ENCODE results near the gene TMEFF1. TPM values are rescaled to one million over a fixed set of nuclear protein-coding genes. Genes with fewer than 3 reads are reported as not detected.

TMEFF1 gene
- total RNA-seq, 1 donor from 2014 or later = 14.8 TPM

DNA sequence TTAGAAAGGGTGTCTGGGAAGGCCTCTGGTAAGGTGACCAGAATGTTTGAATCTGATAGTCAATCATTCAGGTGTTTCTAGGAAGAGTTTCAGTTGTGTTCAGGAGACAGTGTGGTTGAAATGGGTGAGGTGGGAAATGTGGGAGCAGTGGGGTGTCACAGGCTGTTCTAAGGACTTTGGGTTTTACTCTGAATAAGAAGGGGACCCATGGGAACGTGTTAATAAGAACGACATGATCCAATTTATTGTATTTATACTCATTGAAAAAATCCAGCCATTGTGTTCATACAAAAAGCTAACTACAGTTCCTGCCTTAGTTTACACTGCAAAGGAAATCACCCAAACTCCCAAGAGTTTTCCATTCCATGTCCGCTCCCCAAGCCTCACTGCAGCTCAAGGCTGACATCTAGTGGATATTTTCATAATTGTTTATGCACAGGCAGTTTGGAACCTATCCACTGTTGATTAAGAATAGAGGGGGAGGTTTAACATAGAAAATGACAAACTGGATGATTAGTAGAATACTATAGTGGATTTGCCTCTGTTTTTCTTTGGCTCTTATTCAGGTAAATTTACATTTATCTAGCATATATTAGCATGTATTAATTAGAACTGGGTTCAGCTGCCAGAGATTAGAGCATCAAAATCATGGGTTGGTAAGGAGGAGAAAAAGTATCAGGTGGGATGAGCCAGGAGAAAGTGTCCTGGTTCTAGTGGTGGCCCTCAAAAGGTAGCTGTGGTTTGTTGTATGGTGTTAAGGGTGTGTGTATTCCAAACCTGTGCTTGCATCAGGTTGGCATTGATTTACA lies 122.6 kb downstream of the TMEFF1 start:
- H3K4me2 ChIP-seq (ENCODE audit: low read length) = no peak overlapping the region
- H3K4me1 Mint-ChIP-seq (ENCODE audit: low read depth, unreplicated experiment) = peaks cover 7% of the 10 kb centered on the region
- no peak overlapping the region for H2AFZ ChIP-seq (ENCODE audit: low read depth, low read length)
- FAIRE-seq = peak; percentile 97
- no peak for TF ChIP-seq EZH2 (IDR thresholded peaks at IDR 0.05; ENCODE audit: insufficient read depth, low read length)
- TF ChIP-seq, protein P1, sequence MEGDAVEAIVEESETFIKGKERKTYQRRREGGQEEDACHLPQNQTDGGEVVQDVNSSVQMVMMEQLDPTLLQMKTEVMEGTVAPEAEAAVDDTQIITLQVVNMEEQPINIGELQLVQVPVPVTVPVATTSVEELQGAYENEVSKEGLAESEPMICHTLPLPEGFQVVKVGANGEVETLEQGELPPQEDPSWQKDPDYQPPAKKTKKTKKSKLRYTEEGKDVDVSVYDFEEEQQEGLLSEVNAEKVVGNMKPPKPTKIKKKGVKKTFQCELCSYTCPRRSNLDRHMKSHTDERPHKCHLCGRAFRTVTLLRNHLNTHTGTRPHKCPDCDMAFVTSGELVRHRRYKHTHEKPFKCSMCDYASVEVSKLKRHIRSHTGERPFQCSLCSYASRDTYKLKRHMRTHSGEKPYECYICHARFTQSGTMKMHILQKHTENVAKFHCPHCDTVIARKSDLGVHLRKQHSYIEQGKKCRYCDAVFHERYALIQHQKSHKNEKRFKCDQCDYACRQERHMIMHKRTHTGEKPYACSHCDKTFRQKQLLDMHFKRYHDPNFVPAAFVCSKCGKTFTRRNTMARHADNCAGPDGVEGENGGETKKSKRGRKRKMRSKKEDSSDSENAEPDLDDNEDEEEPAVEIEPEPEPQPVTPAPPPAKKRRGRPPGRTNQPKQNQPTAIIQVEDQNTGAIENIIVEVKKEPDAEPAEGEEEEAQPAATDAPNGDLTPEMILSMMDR (IDR thresholded peaks at IDR 0.05; ENCODE audit: insufficient read depth, low read depth, low read length) = peak; percentile 92
- H4K20me1 ChIP-seq (ENCODE audit: insufficient read depth, low read length) = no peaks in the 10 kb centered on the region
- H3K9ac ChIP-seq (ENCODE audit: low read length) = no peak overlapping the region
- H3K27me3 ChIP-seq (ENCODE audit: insufficient read depth, low read length) = peaks cover 9% of the 10 kb centered on the region
- peaks cover 9% of the 10 kb centered on the region for H3K27me3 Mint-ChIP-seq (ENCODE audit: low read depth, unreplicated experiment)
- H3K27ac Mint-ChIP-seq (ENCODE audit: unreplicated experiment) = no peak overlapping the region
- no peak for DNase-seq (ENCODE audit: low read depth)
- no peaks in the 10 kb centered on the region for H3K9me3 ChIP-seq (ENCODE audit: insufficient read depth, low read depth, low read length)
- H3K36me3 Mint-ChIP-seq (ENCODE audit: low read depth, unreplicated experiment) = no peaks in the 10 kb centered on the region
- no peaks in the 10 kb centered on the region for H3K36me3 ChIP-seq (ENCODE audit: insufficient read depth, low read length)
- H3K4me3 ChIP-seq (ENCODE audit: insufficient read depth, low read depth, low read length) = no peak overlapping the region
- H3K9me3 Mint-ChIP-seq (ENCODE audit: unreplicated experiment) = no peaks in the 10 kb centered on the region
- H3K27ac ChIP-seq (ENCODE audit: low read depth, low read length) = no peak overlapping the region
- no peak overlapping the region for H3K4me3 Mint-ChIP-seq (ENCODE audit: unreplicated experiment)
- peaks cover 13% of the 10 kb centered on the region for H3K4me1 ChIP-seq (ENCODE audit: insufficient read depth, low read length)
- no peaks in the 10 kb centered on the region for H3K79me2 ChIP-seq (ENCODE audit: insufficient read depth, low read length)

DNA sequence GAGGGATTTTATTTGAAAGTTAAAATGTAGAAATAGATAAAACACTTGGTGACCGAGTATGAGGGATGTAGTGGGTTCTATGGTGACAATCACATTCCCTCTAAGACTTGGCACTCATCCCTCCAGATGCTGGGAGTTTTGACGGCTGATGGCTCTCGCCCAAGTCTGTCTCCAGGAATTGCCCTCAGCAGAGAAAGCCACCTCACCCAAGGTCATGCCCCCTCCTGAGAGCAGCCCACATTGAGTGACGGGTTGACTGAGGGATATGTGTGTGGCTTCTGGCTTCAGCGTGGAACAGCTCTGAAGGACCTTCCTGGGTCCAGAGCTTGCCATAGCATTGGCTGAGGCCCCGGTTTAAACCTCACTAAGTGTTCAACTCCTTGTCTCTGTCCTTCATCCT lies 124.3 kb downstream of the TMEFF1 start:
- Mint-ChIP-seq H3K4me1 (ENCODE audit: low read depth, unreplicated experiment) (peaks cover 11% of the 10 kb centered on the region), H3K4me3 (ENCODE audit: unreplicated experiment) (no peak overlapping the region), H3K9me3 (ENCODE audit: unreplicated experiment) (no peaks in the 10 kb centered on the region), H3K36me3 (ENCODE audit: low read depth, unreplicated experiment) (no peaks in the 10 kb centered on the region), H3K27ac (ENCODE audit: unreplicated experiment) (no peak overlapping the region), H3K27me3 (ENCODE audit: low read depth, unreplicated experiment) (peaks cover 9% of the 10 kb centered on the region)
- H3K36me3 ChIP-seq (ENCODE audit: insufficient read depth, low read length) = no peaks in the 10 kb centered on the region
- H3K27me3 ChIP-seq (ENCODE audit: insufficient read depth, low read length) = peaks cover 9% of the 10 kb centered on the region
- H3K4me1 ChIP-seq (ENCODE audit: insufficient read depth, low read length) = peaks cover 6% of the 10 kb centered on the region
- H3K4me2 ChIP-seq (ENCODE audit: low read length) = no peak overlapping the region
- no peak for FAIRE-seq
- H4K20me1 ChIP-seq (ENCODE audit: insufficient read depth, low read length) = no peaks in the 10 kb centered on the region
- H2AFZ ChIP-seq (ENCODE audit: low read depth, low read length) = no peak overlapping the region
- no peak for TF ChIP-seq EZH2 (IDR thresholded peaks at IDR 0.05; ENCODE audit: insufficient read depth, low read length)
- TF ChIP-seq, protein P1 (IDR thresholded peaks at IDR 0.05; ENCODE audit: insufficient read depth, low read depth, low read length) = no peak
- no peak for DNase-seq (ENCODE audit: low read depth)
- no peak overlapping the region for H3K9ac ChIP-seq (ENCODE audit: low read length)
- H3K27ac ChIP-seq (ENCODE audit: low read depth, low read length) = no peak overlapping the region
- H3K79me2 ChIP-seq (ENCODE audit: insufficient read depth, low read length) = no peaks in the 10 kb centered on the region
- H3K4me3 ChIP-seq (ENCODE audit: insufficient read depth, low read depth, low read length) = no peak overlapping the region
- H3K9me3 ChIP-seq (ENCODE audit: insufficient read depth, low read depth, low read length) = no peaks in the 10 kb centered on the region

DNA sequence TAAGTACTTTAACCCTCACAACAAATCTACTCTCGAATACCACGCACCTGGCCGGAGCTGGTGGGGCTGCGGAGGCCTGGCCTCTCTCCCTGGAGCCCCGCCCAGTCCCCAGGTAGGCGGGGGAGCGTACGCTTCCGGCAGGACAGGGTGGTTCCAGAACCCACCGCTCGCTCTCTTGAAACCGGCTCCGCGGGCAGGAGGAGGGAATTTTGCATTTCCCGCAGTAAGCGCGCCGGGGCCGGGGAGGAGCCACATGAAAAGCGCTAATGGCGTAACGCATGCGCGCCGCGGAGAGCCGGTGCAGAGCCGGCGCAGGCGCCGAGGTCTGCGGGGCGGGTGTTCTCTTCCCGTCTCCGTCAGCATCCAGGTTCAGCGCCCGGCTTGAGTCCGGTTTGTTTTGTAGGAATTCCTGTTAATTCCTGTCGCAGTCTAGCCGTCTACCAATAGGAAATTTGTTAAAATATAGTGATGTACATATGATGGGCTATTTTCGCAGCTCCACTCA lies 125.7 kb downstream of the TMEFF1 start:
- no peak for FAIRE-seq
- no peak overlapping the region for H3K27ac Mint-ChIP-seq (ENCODE audit: unreplicated experiment)

More for the DNA sequence above, 125.7 kb downstream of the TMEFF1 start:
- Mint-ChIP-seq H3K27me3 (ENCODE audit: low read depth, unreplicated experiment) (peaks cover 9% of the 10 kb centered on the region), H3K9me3 (ENCODE audit: unreplicated experiment) (no peaks in the 10 kb centered on the region), H3K4me1 (ENCODE audit: low read depth, unreplicated experiment) (peaks cover 11% of the 10 kb centered on the region), H3K36me3 (ENCODE audit: low read depth, unreplicated experiment) (no peaks in the 10 kb centered on the region), H3K4me3 (ENCODE audit: unreplicated experiment) (peak overlapping the region; percentile 75)
- peaks cover 6% of the 10 kb centered on the region for H3K4me1 ChIP-seq (ENCODE audit: insufficient read depth, low read length)
- peak overlapping the region; percentile 85 for H3K4me2 ChIP-seq (ENCODE audit: low read length)
- TF ChIP-seq, protein P1 (IDR thresholded peaks at IDR 0.05; ENCODE audit: insufficient read depth, low read depth, low read length) = no peak
- TF ChIP-seq EZH2 (IDR thresholded peaks at IDR 0.05; ENCODE audit: insufficient read depth, low read length) = no peak
- no peaks in the 10 kb centered on the region for H3K9me3 ChIP-seq (ENCODE audit: insufficient read depth, low read depth, low read length)
- no peak overlapping the region for H3K27ac ChIP-seq (ENCODE audit: low read depth, low read length)
- H3K4me3 ChIP-seq (ENCODE audit: insufficient read depth, low read depth, low read length) = peak overlapping the region; percentile 57
- no peaks in the 10 kb centered on the region for H4K20me1 ChIP-seq (ENCODE audit: insufficient read depth, low read length)
- no peaks in the 10 kb centered on the region for H3K79me2 ChIP-seq (ENCODE audit: insufficient read depth, low read length)
- DNase-seq (ENCODE audit: low read depth) = peak; percentile 50
- peak overlapping the region; percentile 69 for H2AFZ ChIP-seq (ENCODE audit: low read depth, low read length)
- peak overlapping the region; percentile 48 for H3K9ac ChIP-seq (ENCODE audit: low read length)
- no peaks in the 10 kb centered on the region for H3K36me3 ChIP-seq (ENCODE audit: insufficient read depth, low read length)
- peaks cover 9% of the 10 kb centered on the region for H3K27me3 ChIP-seq (ENCODE audit: insufficient read depth, low read length)

All from astrocyte (in vitro differentiated cells and primary cell).